HL-60/S4 treated with phorbol 12-myristate 13-acetate at 8.2 ng/mL for 4 days and 3 days (cell line): ENCODE data around the gene GRAPL.
"Not testable (repeated sequence)": the region's sequence is repeated elsewhere in the genome, so short reads cannot be mapped to it uniquely, and the experiment has no call there.

Source experiments
- in situ Hi-C: fragments of 300-500 bp; cut with MboI; formaldehyde crosslinking; loops from 2 replicates; pipeline ENCODE4 v1.15.0; 2022; ENCODE audit warnings: low sequenced_read_pairs

The GRAPL gene

DNA sequence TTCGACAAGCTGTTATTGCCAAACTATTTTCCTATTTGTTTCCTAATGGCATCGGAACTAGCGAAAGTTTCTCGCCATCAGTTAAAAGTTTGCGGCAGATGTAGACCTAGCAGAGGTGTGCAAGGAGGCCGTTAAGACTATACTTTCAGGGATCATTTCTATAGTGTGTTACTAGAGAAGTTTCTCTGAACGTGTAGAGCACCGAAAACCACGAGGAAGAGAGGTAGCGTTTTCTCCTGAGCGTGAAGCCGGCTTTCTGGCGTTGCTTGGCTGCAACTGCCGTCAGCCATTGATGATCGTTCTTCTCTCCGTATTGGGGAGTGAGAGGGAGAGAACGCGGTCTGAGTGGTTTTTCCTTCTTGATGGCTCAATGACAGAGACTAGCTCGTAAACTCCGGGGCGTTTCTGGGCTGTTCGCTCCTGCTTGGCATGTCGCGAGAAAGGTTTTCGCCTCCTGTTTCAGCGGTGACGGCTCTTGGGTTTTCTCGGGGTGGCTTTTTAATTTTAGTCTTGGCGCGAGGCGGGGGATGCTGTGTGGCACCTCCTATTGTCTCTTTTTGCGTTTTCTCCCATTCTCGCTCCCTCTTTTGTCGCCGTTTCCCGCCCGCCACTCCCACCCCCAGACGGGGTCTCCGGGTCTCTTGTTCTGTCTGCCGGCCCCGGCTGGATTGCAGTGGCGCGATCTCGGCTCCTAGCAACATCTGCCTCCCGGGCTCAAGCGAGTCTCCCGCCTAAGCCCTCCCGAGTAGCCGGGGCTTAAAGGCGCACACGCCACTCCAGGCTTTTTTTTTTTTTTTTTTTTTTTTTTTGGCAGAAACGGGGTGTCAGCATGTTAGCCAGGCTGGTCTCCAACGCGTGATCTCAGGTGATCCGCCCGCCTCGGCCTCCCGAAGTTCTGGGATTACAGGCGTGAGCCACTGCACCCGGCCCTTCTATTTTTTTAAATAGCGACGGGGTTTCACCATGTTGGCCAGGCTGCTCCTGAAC, 60.8 kb downstream of the GRAPL start:
- in situ Hi-C loops = not testable (repeated sequence)

DNA sequence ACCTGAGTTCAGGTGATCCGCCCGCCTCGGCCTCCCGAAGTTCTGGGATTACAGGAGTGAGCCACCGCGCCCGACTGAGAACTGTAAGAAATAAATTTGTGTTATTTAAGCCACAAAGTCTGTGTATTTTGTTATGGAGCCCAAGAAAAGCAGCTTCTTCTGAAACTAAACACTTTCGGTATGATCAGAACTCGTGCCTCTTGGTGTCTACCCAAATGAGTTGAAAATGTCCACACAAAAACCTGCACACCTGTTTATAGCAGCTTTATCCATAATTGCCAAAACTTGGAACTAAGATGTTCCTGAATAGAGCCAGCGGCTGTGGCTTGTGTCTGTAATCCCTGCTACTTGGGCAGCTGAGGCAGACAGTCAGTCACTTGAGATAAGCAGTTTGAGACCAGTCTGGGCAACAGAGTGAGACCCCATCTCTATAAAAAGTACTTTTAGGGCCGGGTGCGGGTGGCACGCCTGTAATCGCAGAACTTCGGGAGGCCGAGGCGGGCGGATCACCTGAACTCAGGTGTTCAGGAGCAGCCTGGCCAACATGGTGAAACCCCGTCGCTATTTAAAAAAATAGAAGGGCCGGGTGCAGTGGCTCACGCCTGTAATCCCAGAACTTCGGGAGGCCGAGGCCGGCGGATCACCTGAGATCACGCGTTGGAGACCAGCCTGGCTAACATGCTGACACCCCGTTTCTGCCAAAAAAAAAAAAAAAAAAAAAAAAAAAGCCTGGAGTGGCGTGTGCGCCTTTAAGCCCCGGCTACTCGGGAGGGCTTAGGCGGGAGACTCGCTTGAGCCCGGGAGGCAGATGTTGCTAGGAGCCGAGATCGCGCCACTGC, 61.7 kb downstream of the GRAPL start:
- in situ Hi-C loops = not testable (repeated sequence)

DNA sequence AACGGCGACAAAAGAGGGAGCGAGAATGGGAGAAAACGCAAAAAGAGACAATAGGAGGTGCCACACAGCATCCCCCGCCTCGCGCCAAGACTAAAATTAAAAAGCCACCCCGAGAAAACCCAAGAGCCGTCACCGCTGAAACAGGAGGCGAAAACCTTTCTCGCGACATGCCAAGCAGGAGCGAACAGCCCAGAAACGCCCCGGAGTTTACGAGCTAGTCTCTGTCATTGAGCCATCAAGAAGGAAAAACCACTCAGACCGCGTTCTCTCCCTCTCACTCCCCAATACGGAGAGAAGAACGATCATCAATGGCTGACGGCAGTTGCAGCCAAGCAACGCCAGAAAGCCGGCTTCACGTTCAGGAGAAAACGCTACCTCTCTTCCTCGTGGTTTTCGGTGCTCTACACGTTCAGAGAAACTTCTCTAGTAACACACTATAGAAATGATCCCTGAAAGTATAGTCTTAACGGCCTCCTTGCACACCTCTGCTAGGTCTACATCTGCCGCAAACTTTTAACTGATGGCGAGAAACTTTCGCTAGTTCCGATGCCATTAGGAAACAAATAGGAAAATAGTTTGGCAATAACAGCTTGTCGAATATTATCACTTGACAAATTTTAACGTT, 62.5 kb downstream of the GRAPL start:
- in situ Hi-C loops = not testable (repeated sequence)

DNA sequence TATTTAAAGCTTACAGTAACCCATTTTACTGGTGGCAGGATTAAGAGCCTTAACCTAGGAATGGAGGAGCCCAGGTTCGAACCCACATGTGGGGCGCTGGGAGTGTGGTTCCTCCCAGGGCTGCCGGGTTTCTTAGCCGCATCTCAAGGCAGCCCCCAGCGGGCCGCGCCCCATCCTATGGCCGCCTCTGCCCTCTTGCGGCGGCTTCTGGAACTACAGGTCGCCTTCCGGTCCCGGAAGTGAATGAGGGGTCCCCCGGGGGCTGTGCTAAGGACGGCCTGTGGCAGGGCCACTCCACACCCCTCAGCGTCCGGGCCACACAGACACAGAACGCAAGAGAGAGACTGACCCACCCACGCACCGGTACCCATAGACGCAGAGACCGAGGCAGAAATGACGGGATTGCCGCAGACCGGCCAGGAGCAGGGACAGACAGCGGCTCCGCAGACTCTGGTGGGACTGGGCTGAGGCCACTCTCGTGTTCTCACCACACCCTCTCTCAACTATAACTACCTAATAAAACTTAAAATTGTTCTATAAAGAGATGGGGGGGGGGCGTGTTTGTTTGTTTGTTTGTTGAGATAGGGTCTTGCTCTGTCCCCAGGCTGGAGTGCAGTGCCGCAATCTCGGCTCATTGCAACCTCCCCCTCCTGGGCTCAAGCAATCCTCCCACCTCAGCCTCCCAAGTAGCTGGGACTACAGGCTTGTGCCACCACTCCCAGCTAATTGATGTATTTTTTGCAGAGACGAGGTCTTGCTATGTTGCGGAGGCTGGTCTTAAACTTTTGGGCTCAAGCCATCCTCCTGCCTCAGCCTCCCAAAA, 69.2 kb downstream of the GRAPL start:
- in situ Hi-C loops = not testable (repeated sequence)

DNA sequence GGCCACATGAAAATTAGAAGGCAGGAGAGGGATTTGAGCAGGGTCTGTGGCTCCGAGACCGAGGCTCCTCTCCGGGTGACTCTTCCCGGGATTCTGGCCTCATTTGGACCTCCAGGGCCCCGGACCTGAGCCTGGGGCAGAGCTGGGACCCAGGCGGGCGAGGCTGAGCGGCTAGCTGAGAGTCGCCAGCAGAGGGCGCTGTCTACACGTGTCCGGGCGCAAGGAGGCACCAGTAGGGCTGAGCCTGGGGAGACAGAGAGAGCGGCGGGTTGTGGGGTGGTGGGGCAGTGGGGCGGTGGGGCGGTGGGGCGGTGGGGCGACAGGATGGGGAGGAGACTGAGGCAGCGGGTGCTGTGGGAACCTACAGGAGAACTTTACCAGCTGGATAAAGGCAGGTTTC, 75.1 kb downstream of the GRAPL start:
- in situ Hi-C loops = not testable (repeated sequence)

DNA sequence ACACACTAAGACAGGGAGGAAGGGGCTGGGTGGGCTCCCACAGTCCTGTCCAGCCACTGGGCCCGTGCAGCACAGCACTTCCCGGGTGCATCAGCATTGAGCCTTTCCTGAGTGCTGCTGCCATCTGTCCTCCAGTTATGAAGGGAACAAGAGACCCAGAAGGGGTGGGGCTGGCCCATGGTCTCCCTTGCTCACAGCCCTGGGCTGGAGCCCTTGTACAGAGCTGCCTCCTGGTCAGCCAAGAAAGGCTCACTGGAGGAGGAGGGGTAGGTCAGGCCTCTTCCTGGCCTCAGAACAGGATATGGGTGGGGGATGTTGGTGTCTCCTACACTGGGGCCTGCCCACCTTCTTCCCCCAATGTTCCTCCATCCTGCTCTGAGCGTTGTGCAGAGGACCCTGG, 76.0 kb downstream of the GRAPL start:
- in situ Hi-C loops = not testable (repeated sequence)
